ENCODE data around the gene COL9A3. TPM values are rescaled to one million over a fixed set of nuclear protein-coding genes. Genes with fewer than 3 reads are reported as not detected.

The COL9A3 gene
- total and polyA plus RNA-seq, 2 of the 8 experiments (the other 6 are each of a cell fraction or from before 2014, with no cell fraction given): 21.7 to 80.1 TPM

- Histone ChIP-seq H3K79me2 (ENCODE audit: control insufficient read depth in 1 of 2, insufficient read depth in 2 of 2, low read length in 2 of 2) (no peaks in the 10 kb centered on the region), H3K36me3 (ENCODE audit: control insufficient read depth in 2 of 4, insufficient read depth in 4 of 4, low read length in 3 of 4) (no peaks in the 10 kb centered on the region), H2BK120ac (replicated peaks; ENCODE audit: low read depth, low read length) (no peak overlapping the region), H3K14ac (ENCODE audit: insufficient read length) (no peak overlapping the region), H3K27me3 (replicated peaks in 1 of 4; ENCODE audit: control insufficient read depth in 3 of 4, extremely low read depth in 1 of 4, insufficient read depth in 3 of 4, low read length in 3 of 4) (no peaks in the 10 kb centered on the region), H2BK12ac (ENCODE audit: low read depth, low read length) (no peak overlapping the region), H3K4me2 (ENCODE audit: insufficient read depth in 1 of 2, low read depth in 2 of 2, low read length in 2 of 2) (no peak overlapping the region), H4K8ac (ENCODE audit: extremely low read depth, insufficient read depth, low read length) (no peak overlapping the region), H3K18ac (ENCODE audit: extremely low read depth, low read length) (no peak overlapping the region), H2BK20ac (ENCODE audit: low read length) (no peak overlapping the region), H3K56ac (replicated peaks; ENCODE audit: insufficient read length, low read depth, low read length) (no peak overlapping the region), H2BK15ac (ENCODE audit: low read length) (no peak overlapping the region; the same call in 1 of the 2 replicates), H2BK5ac (ENCODE audit: low read depth, low read length) (no peak overlapping the region), H3K9me3 (ENCODE audit: insufficient read depth in 2 of 2, low read depth in 1 of 2, low read length in 1 of 2) (no peaks in the 10 kb centered on the region; a peak in 1 of 4 replicates), H4K91ac (replicated peaks; ENCODE audit: insufficient read length, low read length) (no peak overlapping the region), H3K23ac (ENCODE audit: insufficient read length) (no peak overlapping the region), H2AK5ac (ENCODE audit: low read depth, low read length) (no peak overlapping the region), H3K4me3 (ENCODE audit: extremely low read depth in 1 of 4, insufficient read depth in 2 of 4, low read depth in 3 of 4, low read length in 4 of 4) (no peak overlapping the region), H3K4ac (replicated peaks; ENCODE audit: insufficient read length, low read depth, low read length) (no peak overlapping the region), H3K4me1 (replicated peaks in 1 of 4; ENCODE audit: control insufficient read depth in 3 of 4, insufficient read depth in 4 of 4, low read length in 3 of 4) (peaks cover 0 to 3% (median 0%) of the 10 kb centered on the region in 4 experiments; a peak in 1 of 7 replicates), H3K79me1 (ENCODE audit: low read depth, low read length) (no peaks in the 10 kb centered on the region), H3K27ac (ENCODE audit: low read depth, low read length) (no peak overlapping the region), H4K5ac (ENCODE audit: insufficient read length, low read depth, low read length) (no peak overlapping the region), H3K9ac (replicated peaks in 1 of 4; ENCODE audit: extremely low read depth in 1 of 4, low read depth in 3 of 4, low read length in 3 of 4) (no peak overlapping the region), H2AFZ (ENCODE audit: low read length) (no peak overlapping the region), H4K20me1 (replicated peaks in 1 of 2; ENCODE audit: control insufficient read depth in 1 of 2, insufficient read depth in 2 of 2, low read length in 2 of 2) (peaks cover 0 to 2% of the 10 kb centered on the region in 2 experiments), H3K23me2 (ENCODE audit: low read depth, low read length) (no peaks in the 10 kb centered on the region)
- 91% methylated on average over 7 of the region's 7 CpGs; no CpG with 5 or more reads in 1 of the 2 experiments for WGBS, 2 experiments (ENCODE audit: extremely low coverage in 1 of 2, insufficient coverage in 1 of 2, insufficient read length in 1 of 2, insufficient replicate concordance in 2 of 2, low coverage in 1 of 2, low lambda C conversion rate in 2 of 2, missing lambda C conversion rate in 1 of 2)
- TF ChIP-seq RNF2 (IDR thresholded peaks at IDR 0.05; ENCODE audit: borderline replicate concordance, low read depth, low read length, missing control alignments, poor library complexity, severe bottlenecking): no peak
- no peak for TF ChIP-seq BRCA1 (IDR thresholded peaks at IDR 0.05; ENCODE audit: low read depth, low read length)
- TF ChIP-seq HDAC2 (IDR thresholded peaks at IDR 0.05; ENCODE audit: borderline replicate concordance in 1 of 2, low read depth in 2 of 2, low read length in 2 of 2): no peak
- POLR2A ChIA-PET (ENCODE audit: partially characterized antibody): interaction anchor here (1.0 to 1.5 kb wide), 3 partner anchors 12 to 55 kb away, joined by 3 to 5 read pairs (median 4); partner anchors contain the start of gene TCFL5
- FAIRE-seq (no peak), DNase-seq (ENCODE audit: low read depth in 1 of 2, low spot score in 2 of 2) (no peak)
- CTCF ChIA-PET (ENCODE audit: partially characterized antibody): interaction anchor here (0.8 to 4.9 kb wide), 8 partner anchors 19 to 146 kb away, joined by 3 to 31 read pairs (median 4); no protein-coding TSS in a partner anchor
These were observed 56.4 kb downstream of the COL9A3 start for GRCh38 chr20:62873280-62873679.

All from H1 (cell line).